NCI-H748 (cell line): ENCODE data around the gene CACNA1B.
"Not testable (repeated sequence)": the region's sequence is repeated elsewhere in the genome, so short reads cannot be mapped to it uniquely, and the experiment has no call there.

ENCODE experiments used
- DNase-seq: peaks from one replicate; lab custom pipeline; 2025; ENCODE audit not compliant: unreplicated experiment; lab: John Stamatoyannopoulos, UW

CACNA1B gene

GRCh38 chr9:138095813-138096518, 218.4 kb downstream of the CACNA1B start:
- no peak for DNase-seq

- no peak for DNase-seq
Measured at GRCh38 chr9:138096519-138096845, 218.9 kb downstream of the CACNA1B start.

- DNase-seq: no peak
Measured at GRCh38 chr9:138097501-138097991, 220.0 kb downstream of the CACNA1B start.

- DNase-seq: no peak
Measured at GRCh38 chr9:138098116-138098907, 220.7 kb downstream of the CACNA1B start.

GRCh38 chr9:138098908-138099791, 221.6 kb downstream of the CACNA1B start:
- DNase-seq: no peak

GRCh38 chr9:138099803-138100598, 222.4 kb downstream of the CACNA1B start:
- DNase-seq: no peak

- DNase-seq: peak; percentile 24
Measured at GRCh38 chr9:138100711-138101350, 223.2 kb downstream of the CACNA1B start.

GRCh38 chr9:138101444-138102234, 224.1 kb downstream of the CACNA1B start:
- DNase-seq: no peak

- no peak for DNase-seq
Measured at GRCh38 chr9:138102246-138103051, 224.9 kb downstream of the CACNA1B start.

- DNase-seq: no peak
Measured at GRCh38 chr9:138103111-138103848, 225.7 kb downstream of the CACNA1B start.

- no peak for DNase-seq
Measured at GRCh38 chr9:138103849-138104206, 226.2 kb downstream of the CACNA1B start.

- DNase-seq: no peak
Measured at GRCh38 chr9:138104251-138105122, 226.9 kb downstream of the CACNA1B start.

GRCh38 chr9:138105123-138105415, 227.5 kb downstream of the CACNA1B start:
- DNase-seq: no peak

- no peak for DNase-seq
Measured at GRCh38 chr9:138105561-138106505, 228.3 kb downstream of the CACNA1B start.

- DNase-seq: not testable (repeated sequence)
Measured at GRCh38 chr9:138107039-138107438, 229.5 kb downstream of the CACNA1B start.

GRCh38 chr9:138111607-138112006, 234.0 kb downstream of the CACNA1B start:
- DNase-seq: no peak
